ENCODE results near the gene GIPC1.

The GIPC1 gene

GRCh38 chr19:14443632-14444216, 52.2 kb downstream of the GIPC1 start:
- Histone ChIP-seq H3K36me3 (ENCODE audit: insufficient read depth) (no peaks in the 10 kb centered on the region), H3K27ac (no peak overlapping the region), H3K4me1 (ENCODE audit: low read depth, poor library complexity, severe bottlenecking) (no peaks in the 10 kb centered on the region), H4K20me1 (ENCODE audit: insufficient read depth) (no peaks in the 10 kb centered on the region), H3K27me3 (ENCODE audit: insufficient read depth, low read depth) (no peaks in the 10 kb centered on the region), H3K79me2 (ENCODE audit: insufficient read depth, low read depth) (no peaks in the 10 kb centered on the region), H3K4me2 (no peak overlapping the region), H3K9ac (no peak overlapping the region), H3K4me3 (IDR thresholded peaks at IDR 0.05; ENCODE audit: insufficient read depth, low read depth, low read length) (no peak overlapping the region), H2AFZ (ENCODE audit: low read depth) (no peak overlapping the region)
- no peak for TF ChIP-seq CTCF (conservative IDR thresholded peaks at IDR 0.05; ENCODE audit: low read depth, low read length)

GRCh38 chr19:14442891-14443631, 52.9 kb downstream of the GIPC1 start:
- no peaks in the 10 kb centered on the region for H3K36me3 ChIP-seq (ENCODE audit: insufficient read depth)
- H3K4me1 ChIP-seq (ENCODE audit: low read depth, poor library complexity, severe bottlenecking), result no peaks in the 10 kb centered on the region
- no peak overlapping the region for H2AFZ ChIP-seq (ENCODE audit: low read depth)
- H3K4me3 ChIP-seq (IDR thresholded peaks at IDR 0.05; ENCODE audit: insufficient read depth, low read depth, low read length), result no peak overlapping the region
- no peak overlapping the region for H3K9ac ChIP-seq
- no peaks in the 10 kb centered on the region for H3K79me2 ChIP-seq (ENCODE audit: insufficient read depth, low read depth)
- H4K20me1 ChIP-seq (ENCODE audit: insufficient read depth), result no peaks in the 10 kb centered on the region
- no peak overlapping the region for H3K27ac ChIP-seq
- H3K4me2 ChIP-seq, result no peak overlapping the region
- no peak for TF ChIP-seq CTCF (conservative IDR thresholded peaks at IDR 0.05; ENCODE audit: low read depth, low read length)
- H3K27me3 ChIP-seq (ENCODE audit: insufficient read depth, low read depth), result no peaks in the 10 kb centered on the region

GRCh38 chr19:14441041-14441938, 54.6 kb downstream of the GIPC1 start:
- Histone ChIP-seq H3K36me3 (ENCODE audit: insufficient read depth) (no peaks in the 10 kb centered on the region), H4K20me1 (ENCODE audit: insufficient read depth) (no peaks in the 10 kb centered on the region), H3K27ac (no peak overlapping the region), H3K9ac (no peak overlapping the region), H2AFZ (ENCODE audit: low read depth) (no peak overlapping the region), H3K4me2 (no peak overlapping the region), H3K27me3 (ENCODE audit: insufficient read depth, low read depth) (no peaks in the 10 kb centered on the region), H3K4me3 (IDR thresholded peaks at IDR 0.05; ENCODE audit: insufficient read depth, low read depth, low read length) (no peak overlapping the region), H3K79me2 (ENCODE audit: insufficient read depth, low read depth) (no peaks in the 10 kb centered on the region), H3K4me1 (ENCODE audit: low read depth, poor library complexity, severe bottlenecking) (no peaks in the 10 kb centered on the region)
- no peak for TF ChIP-seq CTCF (conservative IDR thresholded peaks at IDR 0.05; ENCODE audit: low read depth, low read length)

GRCh38 chr19:14440049-14440448, 55.9 kb downstream of the GIPC1 start:
- H3K79me2 ChIP-seq (ENCODE audit: insufficient read depth, low read depth), result no peaks in the 10 kb centered on the region
- H3K9ac ChIP-seq, result no peak overlapping the region

More at GRCh38 chr19:14440049-14440448, 55.9 kb downstream of the GIPC1 start:
- no peak overlapping the region for H2AFZ ChIP-seq (ENCODE audit: low read depth)
- TF ChIP-seq CTCF (conservative IDR thresholded peaks at IDR 0.05; ENCODE audit: low read depth, low read length), result no peak
- H3K4me2 ChIP-seq, result no peak overlapping the region
- H3K36me3 ChIP-seq (ENCODE audit: insufficient read depth), result no peaks in the 10 kb centered on the region
- no peak overlapping the region for H3K4me3 ChIP-seq (IDR thresholded peaks at IDR 0.05; ENCODE audit: insufficient read depth, low read depth, low read length)
- no peaks in the 10 kb centered on the region for H3K27me3 ChIP-seq (ENCODE audit: insufficient read depth, low read depth)
- no peaks in the 10 kb centered on the region for H4K20me1 ChIP-seq (ENCODE audit: insufficient read depth)
- no peaks in the 10 kb centered on the region for H3K4me1 ChIP-seq (ENCODE audit: low read depth, poor library complexity, severe bottlenecking)
- no peak overlapping the region for H3K27ac ChIP-seq
